ENCODE measurements around the gene HDAC9. TPM values are rescaled to one million over a fixed set of nuclear protein-coding genes. Genes with fewer than 3 reads are reported as not detected.

The HDAC9 gene
- total RNA-seq, result not detected

GRCh38 chr7:18495412-18496340 lies at the start of gene HDAC9:
Gene HDAC9, plus strand, starts transcription at chr7:18495749. Its CDS starts 554 bp downstream, at chr7:18496303.
- intact Hi-C loops (cut with micrococcal nuclease), result no loop called here
- H3K4me3 Mint-ChIP-seq, result no peak within 1 kb of the TSS
- DNase-seq, result no peak
- H3K36me3 Mint-ChIP-seq (ENCODE audit: low read depth), result no peaks in the 10 kb centered on the region
- no peak within 1 kb of the TSS for H3K27ac Mint-ChIP-seq
- CTCF ChIA-PET, result no interaction called here
- H3K4me1 Mint-ChIP-seq (ENCODE audit: low read depth), result peaks cover 8% of the 10 kb centered on the region
- peaks cover 3% of the 10 kb centered on the region for H3K27me3 Mint-ChIP-seq (ENCODE audit: low read depth)
- no peaks in the 10 kb centered on the region for H3K9me3 Mint-ChIP-seq

GRCh38 chr7:18445916-18446520 lies 49.5 kb upstream of the HDAC9 start:
- H3K36me3 Mint-ChIP-seq (ENCODE audit: low read depth), result no peaks in the 10 kb centered on the region
- H3K27ac Mint-ChIP-seq, result no peak overlapping the region
- no peaks in the 10 kb centered on the region for H3K4me1 Mint-ChIP-seq (ENCODE audit: low read depth)
- H3K9me3 Mint-ChIP-seq, result no peaks in the 10 kb centered on the region
- no peak overlapping the region for H3K4me3 Mint-ChIP-seq
- CTCF ChIA-PET, result no interaction called here
- H3K27me3 Mint-ChIP-seq (ENCODE audit: low read depth), result no peaks in the 10 kb centered on the region
- intact Hi-C loops (cut with micrococcal nuclease), result no loop called here
- no peak for DNase-seq

GRCh38 chr7:18450019-18450418 lies 45.5 kb upstream of the HDAC9 start:
- no peaks in the 10 kb centered on the region for H3K4me1 Mint-ChIP-seq (ENCODE audit: low read depth)
- no peak for DNase-seq
- H3K27me3 Mint-ChIP-seq (ENCODE audit: low read depth), result no peaks in the 10 kb centered on the region
- H3K27ac Mint-ChIP-seq, result no peak overlapping the region
- CTCF ChIA-PET, result no interaction called here
- no peaks in the 10 kb centered on the region for H3K9me3 Mint-ChIP-seq
- intact Hi-C loops (cut with micrococcal nuclease), result loop anchor here (5.0 kb wide), 1 partner anchor 1353 kb away; no protein-coding TSS in a partner anchor
- no peaks in the 10 kb centered on the region for H3K36me3 Mint-ChIP-seq (ENCODE audit: low read depth)
- H3K4me3 Mint-ChIP-seq, result no peak overlapping the region

GRCh38 chr7:18455606-18456005 lies 39.9 kb upstream of the HDAC9 start:
- DNase-seq, result no peak
- intact Hi-C loops (cut with micrococcal nuclease), result no loop called here
- Mint-ChIP-seq H3K9me3 (no peaks in the 10 kb centered on the region), H3K27ac (no peak overlapping the region), H3K36me3 (ENCODE audit: low read depth) (no peaks in the 10 kb centered on the region), H3K4me1 (ENCODE audit: low read depth) (no peaks in the 10 kb centered on the region), H3K4me3 (no peak overlapping the region), H3K27me3 (ENCODE audit: low read depth) (no peaks in the 10 kb centered on the region)
- CTCF ChIA-PET, result no interaction called here

- H3K27ac Mint-ChIP-seq, result no peak overlapping the region
- no peak for DNase-seq
- H3K27me3 Mint-ChIP-seq (ENCODE audit: low read depth), result no peaks in the 10 kb centered on the region
- H3K36me3 Mint-ChIP-seq (ENCODE audit: low read depth), result no peaks in the 10 kb centered on the region
- H3K4me3 Mint-ChIP-seq, result no peak overlapping the region
- intact Hi-C loops (cut with micrococcal nuclease), result no loop called here
- CTCF ChIA-PET, result no interaction called here
- H3K4me1 Mint-ChIP-seq (ENCODE audit: low read depth), result no peaks in the 10 kb centered on the region
- no peaks in the 10 kb centered on the region for H3K9me3 Mint-ChIP-seq
Measured at GRCh38 chr7:18457832-18458231, 37.7 kb upstream of the HDAC9 start.

GRCh38 chr7:18458830-18459229 lies 36.7 kb upstream of the HDAC9 start:
- DNase-seq, result no peak
- H3K9me3 Mint-ChIP-seq, result no peaks in the 10 kb centered on the region
- no peaks in the 10 kb centered on the region for H3K27me3 Mint-ChIP-seq (ENCODE audit: low read depth)
- intact Hi-C loops (cut with micrococcal nuclease), result no loop called here
- no peak overlapping the region for H3K4me3 Mint-ChIP-seq
- H3K36me3 Mint-ChIP-seq (ENCODE audit: low read depth), result no peaks in the 10 kb centered on the region
- CTCF ChIA-PET, result no interaction called here
- H3K27ac Mint-ChIP-seq, result no peak overlapping the region
- H3K4me1 Mint-ChIP-seq (ENCODE audit: low read depth), result no peaks in the 10 kb centered on the region

- intact Hi-C loops (cut with micrococcal nuclease), result no loop called here
- Mint-ChIP-seq H3K27me3 (ENCODE audit: low read depth) (no peaks in the 10 kb centered on the region), H3K36me3 (ENCODE audit: low read depth) (no peaks in the 10 kb centered on the region), H3K4me3 (no peak overlapping the region), H3K4me1 (ENCODE audit: low read depth) (no peaks in the 10 kb centered on the region), H3K27ac (no peak overlapping the region), H3K9me3 (no peaks in the 10 kb centered on the region)
- DNase-seq, result no peak
- CTCF ChIA-PET, result no interaction called here
Measured at GRCh38 chr7:18459484-18460245, 35.9 kb upstream of the HDAC9 start.

GRCh38 chr7:18461785-18462467 lies 33.6 kb upstream of the HDAC9 start:
- no peak for DNase-seq
- intact Hi-C loops (cut with micrococcal nuclease), result no loop called here
- Mint-ChIP-seq H3K27ac (no peak overlapping the region), H3K4me3 (no peak overlapping the region), H3K9me3 (no peaks in the 10 kb centered on the region), H3K27me3 (ENCODE audit: low read depth) (no peaks in the 10 kb centered on the region), H3K36me3 (ENCODE audit: low read depth) (no peaks in the 10 kb centered on the region), H3K4me1 (ENCODE audit: low read depth) (no peaks in the 10 kb centered on the region)
- CTCF ChIA-PET, result interaction anchor here (0.6 kb wide), 1 partner anchor 101 kb away, joined by 3 read pairs; no protein-coding TSS in a partner anchor

- Mint-ChIP-seq H3K27ac (no peak overlapping the region), H3K27me3 (ENCODE audit: low read depth) (no peaks in the 10 kb centered on the region), H3K4me3 (no peak overlapping the region), H3K36me3 (ENCODE audit: low read depth) (no peaks in the 10 kb centered on the region), H3K4me1 (ENCODE audit: low read depth) (no peaks in the 10 kb centered on the region), H3K9me3 (no peaks in the 10 kb centered on the region)
- CTCF ChIA-PET, result no interaction called here
- no peak for DNase-seq
- intact Hi-C loops (cut with micrococcal nuclease), result no loop called here
Measured at GRCh38 chr7:18464830-18465229, 30.7 kb upstream of the HDAC9 start.

GRCh38 chr7:18467011-18467410 lies 28.5 kb upstream of the HDAC9 start:
- Mint-ChIP-seq H3K27me3 (ENCODE audit: low read depth) (no peaks in the 10 kb centered on the region), H3K9me3 (no peaks in the 10 kb centered on the region), H3K4me3 (no peak overlapping the region), H3K27ac (no peak overlapping the region), H3K36me3 (ENCODE audit: low read depth) (no peaks in the 10 kb centered on the region), H3K4me1 (ENCODE audit: low read depth) (no peaks in the 10 kb centered on the region)
- intact Hi-C loops (cut with micrococcal nuclease), result no loop called here
- CTCF ChIA-PET, result no interaction called here
- no peak for DNase-seq

GRCh38 chr7:18468795-18469194 lies 26.8 kb upstream of the HDAC9 start:
- Mint-ChIP-seq H3K9me3 (no peaks in the 10 kb centered on the region), H3K4me3 (no peak overlapping the region), H3K4me1 (ENCODE audit: low read depth) (no peaks in the 10 kb centered on the region), H3K27me3 (ENCODE audit: low read depth) (no peaks in the 10 kb centered on the region), H3K36me3 (ENCODE audit: low read depth) (no peaks in the 10 kb centered on the region), H3K27ac (no peak overlapping the region)
- intact Hi-C loops (cut with micrococcal nuclease), result no loop called here
- no peak for DNase-seq
- CTCF ChIA-PET, result no interaction called here

- no peak for DNase-seq
- Mint-ChIP-seq H3K27ac (no peak overlapping the region), H3K27me3 (ENCODE audit: low read depth) (no peaks in the 10 kb centered on the region), H3K9me3 (no peaks in the 10 kb centered on the region), H3K36me3 (ENCODE audit: low read depth) (no peaks in the 10 kb centered on the region), H3K4me3 (no peak overlapping the region), H3K4me1 (ENCODE audit: low read depth) (no peaks in the 10 kb centered on the region)
- CTCF ChIA-PET, result no interaction called here
- intact Hi-C loops (cut with micrococcal nuclease), result no loop called here
Measured at GRCh38 chr7:18469316-18469715, 26.2 kb upstream of the HDAC9 start.
